GM15510 (cell line): ENCODE results near the gene DGKA.

ENCODE experiments used
- POLR2A ChIP-seq: IDR thresholded peaks from 3 replicates; pipeline ENCODE4 v1.6.1; 2011; ENCODE audit warnings: borderline replicate concordance; ENCODE audit not compliant: insufficient read length; ENCODE audit errors: extremely low read depth

Gene DGKA

GRCh38 chr12:55972911-55973598 is 42.1 kb downstream of the DGKA start:
- no peak for TF ChIP-seq POLR2A

- TF ChIP-seq POLR2A, result peak; percentile 87
Observed at GRCh38 chr12:55973599-55974307, 42.8 kb downstream of the DGKA start, which contains the start of gene RAB5B. Gene RAB5B, plus strand, starts transcription at chr12:55974078. Its CDS starts 12,883 bp downstream, at chr12:55986961.

GRCh38 chr12:55974308-55974730 is 43.4 kb downstream of the DGKA start:
- no peak for TF ChIP-seq POLR2A

GRCh38 chr12:55978393-55978792 is 47.4 kb downstream of the DGKA start:
- TF ChIP-seq POLR2A, result no peak

GRCh38 chr12:55979069-55979468 is 48.1 kb downstream of the DGKA start:
- TF ChIP-seq POLR2A, result no peak

GRCh38 chr12:55982319-55982936 is 51.5 kb downstream of the DGKA start:
- TF ChIP-seq POLR2A, result no peak

- no peak for TF ChIP-seq POLR2A
Observed at GRCh38 chr12:55983232-55983842, 52.4 kb downstream of the DGKA start.

GRCh38 chr12:55984861-55985260 is 53.9 kb downstream of the DGKA start:
- no peak for TF ChIP-seq POLR2A

- TF ChIP-seq POLR2A, result no peak
Observed at GRCh38 chr12:55985341-55985740, 54.4 kb downstream of the DGKA start.

GRCh38 chr12:55991110-55991509 is 60.1 kb downstream of the DGKA start:
- no peak for TF ChIP-seq POLR2A

GRCh38 chr12:55993230-55993853 is 62.4 kb downstream of the DGKA start:
- no peak for TF ChIP-seq POLR2A

- TF ChIP-seq POLR2A, result no peak
Observed at GRCh38 chr12:55995366-55995765, 64.4 kb downstream of the DGKA start.

GRCh38 chr12:55996201-55996714 is 65.3 kb downstream of the DGKA start:
- TF ChIP-seq POLR2A, result no peak

GRCh38 chr12:55996715-55997534 is 66.0 kb downstream of the DGKA start, which contains the start of gene SUOX:
Gene SUOX, plus strand, starts transcription at chr12:55997276. Its CDS starts 4,946 bp downstream, at chr12:56002222.
- peak; percentile 61 for TF ChIP-seq POLR2A
